HG03432 (cell line): Measurements from ENCODE around the gene EDEM2.
"Not testable (repeated sequence)": the region's sequence is repeated elsewhere in the genome, so short reads cannot be mapped to it uniquely, and the experiment has no call there.

ENCODE experiments used
- ATAC-seq: cut with Tn5 transposase; IDR thresholded peaks from one replicate; pipeline ENCODE4 v1.9.1; 2021; ENCODE audit warnings: mild to moderate bottlenecking, moderate library complexity; ENCODE audit not compliant: unreplicated experiment

The EDEM2 gene

GRCh38 chr20:35171753-35172433, 24.8 kb upstream of the EDEM2 start, which contains the start of gene PROCR:
Gene PROCR, plus strand, starts transcription at chr20:35172072. Its CDS starts 83 bp downstream, at chr20:35172155.
- ATAC-seq: no peak

GRCh38 chr20:35171438-35171752, 24.3 kb upstream of the EDEM2 start:
- ATAC-seq: no peak

GRCh38 chr20:35168701-35169409, 21.7 kb upstream of the EDEM2 start:
- ATAC-seq: not testable (repeated sequence)

- no peak for ATAC-seq
These were observed 20.7 kb upstream of the EDEM2 start for GRCh38 chr20:35167787-35168186.

GRCh38 chr20:35166242-35166830, 19.2 kb upstream of the EDEM2 start:
- no peak for ATAC-seq

GRCh38 chr20:35165221-35166185, 18.4 kb upstream of the EDEM2 start:
- ATAC-seq: no peak

- ATAC-seq: not testable (repeated sequence)
These were observed 17.4 kb upstream of the EDEM2 start for GRCh38 chr20:35164531-35164930.

GRCh38 chr20:35160341-35160740, 13.2 kb upstream of the EDEM2 start:
- ATAC-seq: not testable (repeated sequence)

GRCh38 chr20:35156978-35157377, 9.8 kb upstream of the EDEM2 start:
- no peak for ATAC-seq

- no peak for ATAC-seq
These were observed 8.8 kb upstream of the EDEM2 start for GRCh38 chr20:35155936-35156335.

GRCh38 chr20:35151736-35152135, 4.6 kb upstream of the EDEM2 start:
- no peak for ATAC-seq

GRCh38 chr20:35150846-35151579, 3.9 kb upstream of the EDEM2 start:
- no peak for ATAC-seq

- ATAC-seq: peak; percentile 15
These were observed 487 bp upstream of the EDEM2 start for GRCh38 chr20:35147575-35148071.

GRCh38 chr20:35146299-35146919, 727 bp downstream of the EDEM2 start:
- no peak for ATAC-seq

- ATAC-seq: no peak
These were observed 2.0 kb downstream of the EDEM2 start for GRCh38 chr20:35145141-35145564.

- ATAC-seq: no peak
These were observed 2.4 kb downstream of the EDEM2 start for GRCh38 chr20:35144694-35145093.

GRCh38 chr20:35135867-35136586, 11.1 kb downstream of the EDEM2 start:
- no peak for ATAC-seq

GRCh38 chr20:35134880-35135279, 12.3 kb downstream of the EDEM2 start:
- ATAC-seq: no peak

GRCh38 chr20:35134472-35134871, 12.7 kb downstream of the EDEM2 start:
- ATAC-seq: no peak
